Measurements from ENCODE around the gene LY9. TPM values are rescaled to one million over a fixed set of nuclear protein-coding genes. Genes with fewer than 3 reads are reported as not detected.

LY9 gene
- total and polyA plus RNA-seq, 4 donors, result 0.21 to 1.5 (median 0.63) TPM

DNA sequence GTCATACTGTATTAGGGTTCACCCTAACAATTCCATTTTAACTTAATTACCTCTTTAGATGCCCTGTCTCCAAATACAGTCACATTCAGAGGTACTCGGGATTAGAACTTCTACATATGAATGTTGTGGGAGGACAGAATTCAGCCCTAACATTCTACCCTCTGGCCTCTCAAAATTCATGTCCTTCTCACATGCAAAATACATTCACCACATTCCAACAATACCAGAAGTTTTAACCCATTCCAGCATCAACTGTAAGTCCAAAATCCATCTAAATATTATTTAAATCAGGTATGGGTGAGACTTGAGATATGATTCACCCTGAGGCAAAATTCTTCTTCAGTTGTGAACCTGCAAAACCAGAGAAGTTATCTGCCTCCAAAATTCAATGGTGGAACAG, 14.5 kb downstream of the LY9 start:
- WGBS, result 79% methylated on average over 1 of the region's 1 CpG
- peaks cover 0 to 2% (median 0%) of the 10 kb centered on the region in 4 donors for H3K9me3 ChIP-seq (ENCODE audit: control insufficient read depth in 4 of 4, low read length in 3 of 4)
- H3K27ac ChIP-seq (ENCODE audit: low read depth in 1 of 2, low read length in 2 of 2), result no peak overlapping the region
- TF ChIP-seq RAD21 (IDR thresholded peaks at IDR 0.05) (no peak), TAF1 (conservative IDR thresholded peaks at IDR 0.05) (no peak), HNF4G (IDR thresholded peaks at IDR 0.05) (no peak)
- H3K4me1 ChIP-seq (ENCODE audit: control insufficient read depth in 4 of 4, insufficient read depth in 4 of 4, low read length in 3 of 4), result no peaks in the 10 kb centered on the region
- no peak overlapping the region for H3K4me3 ChIP-seq (ENCODE audit: low read depth in 1 of 3, low read length in 3 of 3)
- H3K36me3 ChIP-seq (ENCODE audit: control insufficient read depth in 4 of 4, insufficient read depth in 3 of 4, low read depth in 1 of 4, low read length in 3 of 4), result no peaks in the 10 kb centered on the region
- no peak for DNase-seq (ENCODE audit: low spot score)
- no peak overlapping the region for H3K9ac ChIP-seq (ENCODE audit: low read depth in 1 of 2, low read length in 2 of 2)
- H3K27me3 ChIP-seq (ENCODE audit: control insufficient read depth in 4 of 4, insufficient read depth in 4 of 4, low read length in 3 of 4), result no peaks in the 10 kb centered on the region

DNA sequence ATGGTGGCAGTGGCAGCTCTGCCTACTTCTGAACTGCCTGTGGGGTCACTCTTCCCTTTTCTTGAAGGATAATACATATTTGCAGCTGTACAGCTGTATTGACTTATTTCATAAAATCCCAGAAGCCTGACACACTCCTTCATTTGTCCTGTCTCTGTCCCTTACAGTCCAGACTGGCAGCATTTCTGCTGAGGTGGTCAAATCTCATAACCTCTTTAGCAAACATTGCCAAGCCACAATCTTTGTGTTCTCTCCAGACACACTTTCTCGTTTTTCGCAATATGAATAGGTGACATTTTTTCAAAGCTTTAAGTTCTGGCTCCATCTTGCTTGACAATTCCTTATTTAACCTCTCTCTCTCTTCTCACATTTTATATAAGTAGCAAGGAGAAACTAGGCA, 15.2 kb downstream of the LY9 start:
- DNase-seq (ENCODE audit: low spot score), result no peak
- 79% methylated on average over 2 of the region's 2 CpGs for WGBS
- Histone ChIP-seq H3K4me1 (ENCODE audit: control insufficient read depth in 4 of 4, insufficient read depth in 4 of 4, low read length in 3 of 4) (no peaks in the 10 kb centered on the region), H3K27me3 (ENCODE audit: control insufficient read depth in 4 of 4, insufficient read depth in 4 of 4, low read length in 3 of 4) (no peaks in the 10 kb centered on the region), H3K9me3 (ENCODE audit: control insufficient read depth in 4 of 4, low read length in 3 of 4) (peaks cover 0 to 2% (median 0%) of the 10 kb centered on the region in 4 donors), H3K27ac (ENCODE audit: low read depth in 1 of 2, low read length in 2 of 2) (no peak overlapping the region), H3K36me3 (ENCODE audit: control insufficient read depth in 4 of 4, insufficient read depth in 3 of 4, low read depth in 1 of 4, low read length in 3 of 4) (no peaks in the 10 kb centered on the region), H3K9ac (ENCODE audit: low read depth in 1 of 2, low read length in 2 of 2) (no peak overlapping the region), H3K4me3 (ENCODE audit: low read depth in 1 of 3, low read length in 3 of 3) (no peak overlapping the region)
- TF ChIP-seq EGR1 (IDR thresholded peaks at IDR 0.05; ENCODE audit: low read depth in 2 of 2) (no peak), NR2F2 (IDR thresholded peaks at IDR 0.05) (no peak), FOXA2 (IDR thresholded peaks at IDR 0.05) (no peak), GABPA (IDR thresholded peaks at IDR 0.05 in 1 of 2, conservative IDR thresholded peaks at IDR 0.05 in 1 of 2) (no peak), YY1 (IDR thresholded peaks at IDR 0.05) (no peak), HNF4G (IDR thresholded peaks at IDR 0.05) (no peak), RAD21 (IDR thresholded peaks at IDR 0.05) (no peak)
- TF ChIP-seq, protein P1, sequence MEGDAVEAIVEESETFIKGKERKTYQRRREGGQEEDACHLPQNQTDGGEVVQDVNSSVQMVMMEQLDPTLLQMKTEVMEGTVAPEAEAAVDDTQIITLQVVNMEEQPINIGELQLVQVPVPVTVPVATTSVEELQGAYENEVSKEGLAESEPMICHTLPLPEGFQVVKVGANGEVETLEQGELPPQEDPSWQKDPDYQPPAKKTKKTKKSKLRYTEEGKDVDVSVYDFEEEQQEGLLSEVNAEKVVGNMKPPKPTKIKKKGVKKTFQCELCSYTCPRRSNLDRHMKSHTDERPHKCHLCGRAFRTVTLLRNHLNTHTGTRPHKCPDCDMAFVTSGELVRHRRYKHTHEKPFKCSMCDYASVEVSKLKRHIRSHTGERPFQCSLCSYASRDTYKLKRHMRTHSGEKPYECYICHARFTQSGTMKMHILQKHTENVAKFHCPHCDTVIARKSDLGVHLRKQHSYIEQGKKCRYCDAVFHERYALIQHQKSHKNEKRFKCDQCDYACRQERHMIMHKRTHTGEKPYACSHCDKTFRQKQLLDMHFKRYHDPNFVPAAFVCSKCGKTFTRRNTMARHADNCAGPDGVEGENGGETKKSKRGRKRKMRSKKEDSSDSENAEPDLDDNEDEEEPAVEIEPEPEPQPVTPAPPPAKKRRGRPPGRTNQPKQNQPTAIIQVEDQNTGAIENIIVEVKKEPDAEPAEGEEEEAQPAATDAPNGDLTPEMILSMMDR (IDR thresholded peaks at IDR 0.05; ENCODE audit: low read depth, low read length, missing input control), result no peak
- TF ChIP-seq, protein P2, sequence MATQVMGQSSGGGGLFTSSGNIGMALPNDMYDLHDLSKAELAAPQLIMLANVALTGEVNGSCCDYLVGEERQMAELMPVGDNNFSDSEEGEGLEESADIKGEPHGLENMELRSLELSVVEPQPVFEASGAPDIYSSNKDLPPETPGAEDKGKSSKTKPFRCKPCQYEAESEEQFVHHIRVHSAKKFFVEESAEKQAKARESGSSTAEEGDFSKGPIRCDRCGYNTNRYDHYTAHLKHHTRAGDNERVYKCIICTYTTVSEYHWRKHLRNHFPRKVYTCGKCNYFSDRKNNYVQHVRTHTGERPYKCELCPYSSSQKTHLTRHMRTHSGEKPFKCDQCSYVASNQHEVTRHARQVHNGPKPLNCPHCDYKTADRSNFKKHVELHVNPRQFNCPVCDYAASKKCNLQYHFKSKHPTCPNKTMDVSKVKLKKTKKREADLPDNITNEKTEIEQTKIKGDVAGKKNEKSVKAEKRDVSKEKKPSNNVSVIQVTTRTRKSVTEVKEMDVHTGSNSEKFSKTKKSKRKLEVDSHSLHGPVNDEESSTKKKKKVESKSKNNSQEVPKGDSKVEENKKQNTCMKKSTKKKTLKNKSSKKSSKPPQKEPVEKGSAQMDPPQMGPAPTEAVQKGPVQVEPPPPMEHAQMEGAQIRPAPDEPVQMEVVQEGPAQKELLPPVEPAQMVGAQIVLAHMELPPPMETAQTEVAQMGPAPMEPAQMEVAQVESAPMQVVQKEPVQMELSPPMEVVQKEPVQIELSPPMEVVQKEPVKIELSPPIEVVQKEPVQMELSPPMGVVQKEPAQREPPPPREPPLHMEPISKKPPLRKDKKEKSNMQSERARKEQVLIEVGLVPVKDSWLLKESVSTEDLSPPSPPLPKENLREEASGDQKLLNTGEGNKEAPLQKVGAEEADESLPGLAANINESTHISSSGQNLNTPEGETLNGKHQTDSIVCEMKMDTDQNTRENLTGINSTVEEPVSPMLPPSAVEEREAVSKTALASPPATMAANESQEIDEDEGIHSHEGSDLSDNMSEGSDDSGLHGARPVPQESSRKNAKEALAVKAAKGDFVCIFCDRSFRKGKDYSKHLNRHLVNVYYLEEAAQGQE (IDR thresholded peaks at IDR 0.05), result no peak

DNA sequence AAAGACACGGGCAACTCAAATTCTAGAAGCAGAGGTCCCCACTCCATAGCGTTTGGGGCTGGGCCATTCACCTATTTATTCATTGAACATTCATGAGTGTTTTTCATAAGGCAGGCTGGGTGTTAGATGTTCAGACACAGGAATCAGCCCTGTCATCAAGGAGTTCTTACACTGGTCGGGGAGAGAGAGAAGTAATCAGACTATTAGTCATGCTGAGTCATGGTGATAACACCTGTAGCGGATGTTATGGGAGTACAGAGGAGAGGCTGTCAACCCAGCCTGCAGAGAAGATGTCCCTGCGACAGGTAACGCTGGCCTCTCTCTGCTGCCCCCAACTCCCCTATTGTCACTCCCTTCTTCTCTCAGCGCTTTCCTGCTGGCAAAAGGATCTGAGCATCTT, 17.2 kb downstream of the LY9 start:
- Histone ChIP-seq H3K4me1 (ENCODE audit: control insufficient read depth in 4 of 4, insufficient read depth in 4 of 4, low read length in 3 of 4) (no peaks in the 10 kb centered on the region), H3K27me3 (ENCODE audit: control insufficient read depth in 4 of 4, insufficient read depth in 4 of 4, low read length in 3 of 4) (no peaks in the 10 kb centered on the region), H3K9me3 (ENCODE audit: control insufficient read depth in 4 of 4, low read length in 3 of 4) (no peaks in the 10 kb centered on the region), H3K27ac (ENCODE audit: low read depth in 1 of 2, low read length in 2 of 2) (no peak overlapping the region), H3K36me3 (ENCODE audit: control insufficient read depth in 4 of 4, insufficient read depth in 3 of 4, low read depth in 1 of 4, low read length in 3 of 4) (no peaks in the 10 kb centered on the region), H3K4me3 (ENCODE audit: low read depth in 1 of 3, low read length in 3 of 3) (no peak overlapping the region), H3K9ac (ENCODE audit: low read depth in 1 of 2, low read length in 2 of 2) (no peak overlapping the region)
- DNase-seq (ENCODE audit: low spot score), result no peak
- TF ChIP-seq, protein P3, sequence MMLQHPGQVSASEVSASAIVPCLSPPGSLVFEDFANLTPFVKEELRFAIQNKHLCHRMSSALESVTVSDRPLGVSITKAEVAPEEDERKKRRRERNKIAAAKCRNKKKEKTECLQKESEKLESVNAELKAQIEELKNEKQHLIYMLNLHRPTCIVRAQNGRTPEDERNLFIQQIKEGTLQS (IDR thresholded peaks at IDR 0.05), result no peak
- TF ChIP-seq RAD21 (IDR thresholded peaks at IDR 0.05), result no peak
- WGBS, result 83% methylated on average over 7 of the region's 7 CpGs
